ENCODE measurements around the gene VASH2. TPM values are rescaled to one million over a fixed set of nuclear protein-coding genes. Genes with fewer than 3 reads are reported as not detected.
"Not testable (repeated sequence)": the region's sequence is repeated elsewhere in the genome, so short reads cannot be mapped to it uniquely, and the experiment has no call there.

Gene VASH2
- not detected in 2 replicates for total RNA-seq

GRCh38 chr1:212950243-212951125, at the start of gene VASH2:
Gene VASH2, plus strand, starts transcription at chr1:212950541. Its CDS starts 1,002 bp downstream, at chr1:212951543.
- no peak for TF ChIP-seq CTCF (IDR thresholded peaks at IDR 0.05; ENCODE audit: insufficient read depth, low read length, severe bottlenecking)
- H3K4me3 ChIP-seq (ENCODE audit: low read depth, low read length) = peak within 1 kb of the TSS; percentile 27
- FAIRE-seq (no peak), DNase-seq (ENCODE audit: low read depth) (peak; percentile 44)
- no peaks in the 10 kb centered on the region for H3K36me3 ChIP-seq (ENCODE audit: control insufficient read depth, insufficient read depth, low read length)
- H3K27me3 ChIP-seq (ENCODE audit: control insufficient read depth, insufficient read depth, low read length) = peaks cover 23% of the 10 kb centered on the region

GRCh38 chr1:212901290-212901689, 49.1 kb upstream of the VASH2 start:
- Histone ChIP-seq H3K27me3 (ENCODE audit: control insufficient read depth, insufficient read depth, low read length) (no peaks in the 10 kb centered on the region), H3K36me3 (ENCODE audit: control insufficient read depth, insufficient read depth, low read length) (no peaks in the 10 kb centered on the region), H3K4me3 (ENCODE audit: low read depth, low read length) (no peak overlapping the region)
- no peak for TF ChIP-seq CTCF (IDR thresholded peaks at IDR 0.05; ENCODE audit: insufficient read depth, low read length, severe bottlenecking)
- FAIRE-seq (no peak), DNase-seq (ENCODE audit: low read depth) (no peak)

- TF ChIP-seq CTCF (IDR thresholded peaks at IDR 0.05; ENCODE audit: insufficient read depth, low read length, severe bottlenecking) = no peak
- DNase-seq (ENCODE audit: low read depth) = no peak
- Histone ChIP-seq H3K27me3 (ENCODE audit: control insufficient read depth, insufficient read depth, low read length) (no peaks in the 10 kb centered on the region), H3K4me3 (ENCODE audit: low read depth, low read length) (no peak overlapping the region), H3K36me3 (ENCODE audit: control insufficient read depth, insufficient read depth, low read length) (no peaks in the 10 kb centered on the region)
- no peak for FAIRE-seq
Observed at GRCh38 chr1:212902054-212902453, 48.3 kb upstream of the VASH2 start.

- no peaks in the 10 kb centered on the region for H3K27me3 ChIP-seq (ENCODE audit: control insufficient read depth, insufficient read depth, low read length)
- DNase-seq (ENCODE audit: low read depth) (no peak), FAIRE-seq (no peak)
- no peaks in the 10 kb centered on the region for H3K36me3 ChIP-seq (ENCODE audit: control insufficient read depth, insufficient read depth, low read length)
- H3K4me3 ChIP-seq (ENCODE audit: low read depth, low read length) = no peak overlapping the region
- TF ChIP-seq CTCF (IDR thresholded peaks at IDR 0.05; ENCODE audit: insufficient read depth, low read length, severe bottlenecking) = no peak
Observed at GRCh38 chr1:212903664-212904063, 46.7 kb upstream of the VASH2 start.

- not testable (repeated sequence) for H3K36me3 ChIP-seq (ENCODE audit: control insufficient read depth, insufficient read depth, low read length); H3K4me3 ChIP-seq (ENCODE audit: low read depth, low read length); DNase-seq (ENCODE audit: low read depth); H3K27me3 ChIP-seq (ENCODE audit: control insufficient read depth, insufficient read depth, low read length); FAIRE-seq
Observed at GRCh38 chr1:212908071-212908470, 42.3 kb upstream of the VASH2 start.

- no peak for TF ChIP-seq CTCF (IDR thresholded peaks at IDR 0.05; ENCODE audit: insufficient read depth, low read length, severe bottlenecking)
- Histone ChIP-seq H3K36me3 (ENCODE audit: control insufficient read depth, insufficient read depth, low read length) (no peaks in the 10 kb centered on the region), H3K27me3 (ENCODE audit: control insufficient read depth, insufficient read depth, low read length) (no peaks in the 10 kb centered on the region), H3K4me3 (ENCODE audit: low read depth, low read length) (no peak overlapping the region)
- DNase-seq (ENCODE audit: low read depth) (no peak), FAIRE-seq (no peak)
Observed at GRCh38 chr1:212908971-212909370, 41.4 kb upstream of the VASH2 start.
